Gastrocnemius medialis (tissue), 4 donors: ENCODE results near the gene TMEM109. TPM values are rescaled to one million over a fixed set of nuclear protein-coding genes. Genes with fewer than 3 reads are reported as not detected.

Experiments
- ATAC-seq, 2 donors: fragments of 150-250 bp; one replicate each; pipeline ENCODE4 v1.9.1; 2016
- DNase-seq, 2 donors: peaks; one replicate each; pipeline ENCODE4 v3.0.0-alpha.2; 2019
- H3K27ac ChIP-seq, 4 donors: fragments of 200-600 bp; sonication (generic); 1 replicate in 1 of 4; 2 replicates in 3 of 4; pipeline ENCODE4 v1.5.1; 2016 to 2018; ENCODE audit warnings: mild to moderate bottlenecking in 2 of 4, moderate library complexity in 1 of 4
- H3K27me3 ChIP-seq, 3 donors: fragments of 200-600 bp; sonication (generic) in 2 of 3; 1 replicate in 1 of 3; 2 replicates in 2 of 3; pipeline versions ENCODE4 v1.5.1 to v1.6.0; 2016 to 2019; ENCODE audit warnings: mild to moderate bottlenecking in 1 of 3, moderate library complexity in 1 of 3
- H3K36me3 ChIP-seq, 2 donors: fragments of 200-600 bp; sonication (generic) in 1 of 2; one replicate each; pipeline ENCODE4 v1.5.1; 2017 to 2018
- H3K4me1 ChIP-seq, 2 donors: fragments of 200-600 bp; sonication (generic) in 1 of 2; one replicate each; pipeline ENCODE4 v1.5.1; 2016 to 2017; ENCODE audit warnings: mild to moderate bottlenecking in 2 of 2
- H3K4me3 ChIP-seq, 4 donors: fragments of 200-600 bp; sonication (generic) in 3 of 4; 1 replicate in 1 of 4; 2 replicates in 3 of 4; pipeline ENCODE4 v1.5.1; 2016 to 2019; ENCODE audit warnings: mild to moderate bottlenecking in 2 of 4
- H3K9me3 ChIP-seq, 3 donors: fragments of 200-600 bp; sonication (generic) in 2 of 3; 1 replicate in 1 of 3; 2 replicates in 2 of 3; pipeline ENCODE4 v1.5.1; 2016 to 2019
- POLR2A ChIP-seq, 2 donors: fragments of 450-650 bp; IDR thresholded peaks; one replicate each; pipeline ENCODE4 v1.6.1; 2017; ENCODE audit warnings: antibody characterized with exemption in 2 of 2, mild to moderate bottlenecking in 2 of 2, moderate library complexity in 2 of 2
- in situ Hi-C, 4 donors: fragments of 200-750 bp; cut with MboI; loops; one replicate each; pipeline versions ENCODE4 v1.15.0 to v1.8.0; 2017; ENCODE audit warnings: low sequenced_read_pairs in 4 of 4
- intact Hi-C: fragments of 100-400 bp; cut with DNase I; formaldehyde crosslinking; loops from one replicate; pipeline ENCODE4 v1.15.1; 2023; ENCODE audit warnings: low total_unique reads
- total RNA-seq, 4 donors: library from RNA; depleted of rRNA; stranded (reverse); fragments of >200 nt; gene quantifications; one replicate each; pipeline versions ENCODE4 v1.1.0 to v1.2.3, GENCODE V29; 2016
- TF ChIP-seq, protein P1 (sequence below), 5 experiments: fragments of 450-650 bp in 3 of 5; fragments of 200-600 bp in 2 of 5; sonication (generic) in 2 of 5; IDR thresholded peaks in 4 of 5; conservative IDR thresholded peaks in 1 of 5; 1 replicate in 4 of 5; 2 replicates in 1 of 5; pipeline ENCODE4 v1.5.1; 2016 to 2019; ENCODE audit warnings: antibody characterized with exemption in 5 of 5, mild to moderate bottlenecking in 3 of 5, moderate library complexity in 3 of 5

TMEM109 gene
- total RNA-seq, 4 donors from 2014 or later: 56.5 to 105 (median 82.6) TPM

DNA sequence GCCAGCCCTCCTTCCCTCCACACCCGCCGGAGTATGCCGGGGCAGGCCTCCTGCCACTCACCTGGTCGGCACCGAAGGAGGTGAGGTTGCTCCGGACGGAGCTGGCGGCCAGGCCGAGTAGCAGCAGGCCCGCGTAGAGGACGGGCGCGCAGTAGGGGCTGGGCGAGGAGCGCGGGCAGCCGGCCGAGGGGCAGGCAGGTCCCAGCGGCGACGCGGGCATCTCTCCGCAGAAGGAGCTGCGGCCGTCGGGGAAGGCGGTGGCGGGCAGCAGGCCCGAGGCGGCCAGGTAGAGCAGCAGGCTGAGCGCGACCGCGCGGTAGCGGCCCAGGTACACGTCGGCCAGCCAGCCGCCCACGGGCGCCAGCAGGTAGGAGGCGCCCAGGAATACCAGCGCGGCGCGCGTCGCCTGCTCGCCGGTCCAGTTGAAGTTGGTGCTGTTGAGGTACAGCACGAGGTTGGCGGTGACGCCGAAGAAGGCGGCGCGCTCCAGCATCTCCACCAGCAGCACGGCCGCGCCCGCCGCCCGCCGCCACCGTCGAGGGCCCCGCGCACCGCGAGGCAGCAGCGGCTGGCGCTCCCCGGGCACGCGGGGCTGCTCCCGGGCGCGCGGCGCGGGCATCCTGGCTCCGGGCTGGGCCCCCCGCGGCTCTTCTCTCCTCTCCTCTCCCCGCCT, 37.1 kb downstream of the TMEM109 start:
- Histone ChIP-seq H3K27ac (peak overlapping the region; percentile 71 to 84 (median 80)), H3K36me3 (no peaks in the 10 kb centered on the region), H3K4me3 (peak overlapping the region; percentile 46 to 72 (median 59)), H3K9me3 (no peaks in the 10 kb centered on the region), H3K27me3 (peaks cover 0 to 11% (median 0%) of the 10 kb centered on the region in 3 donors), H3K4me1 (no peaks in the 10 kb centered on the region)
- intact Hi-C loops: no loop called here
- in situ Hi-C loops: no loop called here
- no peak for TF ChIP-seq POLR2A (IDR thresholded peaks at IDR 0.05)
- TF ChIP-seq, protein P1, sequence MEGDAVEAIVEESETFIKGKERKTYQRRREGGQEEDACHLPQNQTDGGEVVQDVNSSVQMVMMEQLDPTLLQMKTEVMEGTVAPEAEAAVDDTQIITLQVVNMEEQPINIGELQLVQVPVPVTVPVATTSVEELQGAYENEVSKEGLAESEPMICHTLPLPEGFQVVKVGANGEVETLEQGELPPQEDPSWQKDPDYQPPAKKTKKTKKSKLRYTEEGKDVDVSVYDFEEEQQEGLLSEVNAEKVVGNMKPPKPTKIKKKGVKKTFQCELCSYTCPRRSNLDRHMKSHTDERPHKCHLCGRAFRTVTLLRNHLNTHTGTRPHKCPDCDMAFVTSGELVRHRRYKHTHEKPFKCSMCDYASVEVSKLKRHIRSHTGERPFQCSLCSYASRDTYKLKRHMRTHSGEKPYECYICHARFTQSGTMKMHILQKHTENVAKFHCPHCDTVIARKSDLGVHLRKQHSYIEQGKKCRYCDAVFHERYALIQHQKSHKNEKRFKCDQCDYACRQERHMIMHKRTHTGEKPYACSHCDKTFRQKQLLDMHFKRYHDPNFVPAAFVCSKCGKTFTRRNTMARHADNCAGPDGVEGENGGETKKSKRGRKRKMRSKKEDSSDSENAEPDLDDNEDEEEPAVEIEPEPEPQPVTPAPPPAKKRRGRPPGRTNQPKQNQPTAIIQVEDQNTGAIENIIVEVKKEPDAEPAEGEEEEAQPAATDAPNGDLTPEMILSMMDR (IDR thresholded peaks at IDR 0.05 in 4 of 5, conservative IDR thresholded peaks at IDR 0.05 in 1 of 5): no peak
- DNase-seq (no peak), ATAC-seq (no peak)

- no peak for DNase-seq
- Histone ChIP-seq H3K4me1 (no peaks in the 10 kb centered on the region), H3K36me3 (no peaks in the 10 kb centered on the region), H3K9me3 (no peaks in the 10 kb centered on the region), H3K4me3 (peak overlapping the region; percentile 46 to 72 (median 59)), H3K27ac (peak overlapping the region; percentile 71 to 84 (median 80)), H3K27me3 (peaks cover 0 to 11% (median 0%) of the 10 kb centered on the region in 3 donors)
- ATAC-seq: peak; percentile 22 to 37
- no peak for TF ChIP-seq POLR2A (IDR thresholded peaks at IDR 0.05)
- TF ChIP-seq, protein P1 (IDR thresholded peaks at IDR 0.05 in 4 of 5, conservative IDR thresholded peaks at IDR 0.05 in 1 of 5): no peak
- intact Hi-C loops: no loop called here
- in situ Hi-C loops: no loop called here
Observed at GRCh38 chr11:60951606-60951903, 37.6 kb downstream of the TMEM109 start.

- intact Hi-C loops: no loop called here
- in situ Hi-C loops: no loop called here
- peak; percentile 49 to 59 for DNase-seq
- Histone ChIP-seq H3K27ac (peak within 1 kb of the TSS; percentile 71 to 84 (median 80)), H3K9me3 (no peaks in the 10 kb centered on the region), H3K4me1 (no peaks in the 10 kb centered on the region), H3K4me3 (peak within 1 kb of the TSS; percentile 46 to 72 (median 59)), H3K36me3 (no peaks in the 10 kb centered on the region), H3K27me3 (peaks cover 0 to 11% (median 0%) of the 10 kb centered on the region in 3 donors)
- peak in 1 of 2 donors; percentile 24 for TF ChIP-seq POLR2A (IDR thresholded peaks at IDR 0.05)
- TF ChIP-seq, protein P1 (IDR thresholded peaks at IDR 0.05 in 4 of 5, conservative IDR thresholded peaks at IDR 0.05 in 1 of 5): no peak
- peak; percentile 63 to 73 for ATAC-seq
Observed at GRCh38 chr11:60951904-60952741, 38.2 kb downstream of the TMEM109 start, which contains the start of gene SLC15A3. Gene SLC15A3 (minus strand): TSS chr11:60952176. CDS start chr11:60951551, 625 bp downstream.

DNA sequence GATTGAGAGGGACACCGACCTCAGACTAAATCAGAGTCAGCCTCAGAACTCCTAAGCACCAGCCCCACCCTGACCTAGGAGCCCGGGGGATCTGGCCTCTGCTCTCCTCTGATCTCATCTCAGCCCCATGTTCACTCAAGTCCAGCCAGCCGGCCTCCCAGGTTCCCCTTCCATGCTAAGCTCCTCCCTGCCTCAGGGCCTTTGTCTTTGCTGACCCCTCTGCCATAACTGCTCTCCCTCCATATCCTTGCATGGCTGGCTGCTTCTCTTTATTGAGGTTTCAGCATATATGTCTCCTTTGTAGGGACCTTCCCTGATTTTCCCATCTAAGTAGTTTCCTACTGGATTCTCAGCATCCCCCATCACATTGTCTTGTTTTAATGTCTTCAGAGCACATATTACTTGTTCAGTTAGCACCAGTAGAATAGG, 38.8 kb downstream of the TMEM109 start:
- in situ Hi-C loops: no loop called here
- Histone ChIP-seq H3K36me3 (no peaks in the 10 kb centered on the region), H3K4me1 (no peaks in the 10 kb centered on the region), H3K27me3 (peaks cover 0 to 11% (median 0%) of the 10 kb centered on the region in 3 donors), H3K4me3 (peak overlapping the region; percentile 46 to 72 (median 59)), H3K27ac (peak overlapping the region; percentile 71 to 84 (median 80)), H3K9me3 (no peaks in the 10 kb centered on the region)
- ATAC-seq (no peak), DNase-seq (no peak)
- TF ChIP-seq POLR2A (IDR thresholded peaks at IDR 0.05): no peak
- TF ChIP-seq, protein P1 (IDR thresholded peaks at IDR 0.05 in 4 of 5, conservative IDR thresholded peaks at IDR 0.05 in 1 of 5): no peak
- intact Hi-C loops: no loop called here
